Measurements from ENCODE around the gene ARHGEF4.

Gene ARHGEF4

GRCh38 chr2:131011486-131011885 is 174.8 kb downstream of the ARHGEF4 start:
- DNase-seq (ENCODE audit: low read depth): no peak

GRCh38 chr2:131014141-131014540 is 177.4 kb downstream of the ARHGEF4 start:
- no peak for DNase-seq (ENCODE audit: low read depth)

GRCh38 chr2:131015764-131016163 is 179.1 kb downstream of the ARHGEF4 start:
- no peak for DNase-seq (ENCODE audit: low read depth)

GRCh38 chr2:131016826-131017741 is 180.4 kb downstream of the ARHGEF4 start:
- DNase-seq (ENCODE audit: low read depth): no peak

GRCh38 chr2:131022731-131023130 is 186.0 kb downstream of the ARHGEF4 start:
- no peak for DNase-seq (ENCODE audit: low read depth)

GRCh38 chr2:131023758-131024157 is 187.0 kb downstream of the ARHGEF4 start:
- DNase-seq (ENCODE audit: low read depth): no peak

- no peak for DNase-seq (ENCODE audit: low read depth)
These were observed 190.2 kb downstream of the ARHGEF4 start for GRCh38 chr2:131026919-131027318.

- no peak for DNase-seq (ENCODE audit: low read depth)
These were observed 191.1 kb downstream of the ARHGEF4 start for GRCh38 chr2:131027566-131028528.

- DNase-seq (ENCODE audit: low read depth): no peak
These were observed 193.1 kb downstream of the ARHGEF4 start for GRCh38 chr2:131029812-131030211.

- no peak for DNase-seq (ENCODE audit: low read depth)
These were observed 193.8 kb downstream of the ARHGEF4 start for GRCh38 chr2:131030478-131030971.

GRCh38 chr2:131031431-131031841 is 194.7 kb downstream of the ARHGEF4 start:
- no peak for DNase-seq (ENCODE audit: low read depth)

- DNase-seq (ENCODE audit: low read depth): no peak
These were observed 195.2 kb downstream of the ARHGEF4 start for GRCh38 chr2:131031875-131032274.

- DNase-seq (ENCODE audit: low read depth): no peak
These were observed 195.7 kb downstream of the ARHGEF4 start for GRCh38 chr2:131032393-131032836.

- no peak for DNase-seq (ENCODE audit: low read depth)
These were observed 197.0 kb downstream of the ARHGEF4 start for GRCh38 chr2:131033786-131034121.

- no peak for DNase-seq (ENCODE audit: low read depth)
These were observed 197.7 kb downstream of the ARHGEF4 start for GRCh38 chr2:131034122-131035051.

GRCh38 chr2:131035112-131035825 is 198.6 kb downstream of the ARHGEF4 start:
- no peak for DNase-seq (ENCODE audit: low read depth)

- DNase-seq (ENCODE audit: low read depth): no peak
These were observed 199.1 kb downstream of the ARHGEF4 start for GRCh38 chr2:131035826-131036231.

GRCh38 chr2:131036269-131036668 is 199.6 kb downstream of the ARHGEF4 start:
- no peak for DNase-seq (ENCODE audit: low read depth)

GRCh38 chr2:131036696-131037397 is 200.1 kb downstream of the ARHGEF4 start:
- no peak for DNase-seq (ENCODE audit: low read depth)

Data from activated T-helper 9 cell treated with anti-CD3 and anti-CD28 coated beads, Interleukin-2, amount 50 U/mL, for 16 hours (primary cell).